ENCODE measurements around the gene AP1M1.

The AP1M1 gene

GRCh38 chr19:16184665-16185122 lies 13.0 kb upstream of the AP1M1 start:
- TF ChIP-seq CTCF (IDR thresholded peaks at IDR 0.05) = no peak
- H3K4me1 ChIP-seq = no peaks in the 10 kb centered on the region
- H3K4me3 ChIP-seq (ENCODE audit: low read depth, low read length) = peak overlapping the region; percentile 99
- H3K79me2 ChIP-seq = peaks cover 23% of the 10 kb centered on the region
- H3K9me3 ChIP-seq (ENCODE audit: control insufficient read depth, low read length) = no peaks in the 10 kb centered on the region
- peak overlapping the region; percentile 91 for H3K4me2 ChIP-seq (ENCODE audit: low read length)
- peak overlapping the region; percentile 92 for H2AFZ ChIP-seq
- no peak overlapping the region for H3K9ac ChIP-seq
- no peaks in the 10 kb centered on the region for H3K27me3 ChIP-seq (ENCODE audit: control insufficient read depth, insufficient read depth, low read length)
- H3K27ac ChIP-seq = peak overlapping the region; percentile 4
- H3K36me3 ChIP-seq (ENCODE audit: control insufficient read depth, insufficient read depth, low read length) = no peaks in the 10 kb centered on the region

GRCh38 chr19:16185123-16185767 lies 12.5 kb upstream of the AP1M1 start, which contains the start of gene FAM32A:
TSS of gene FAM32A (plus strand) at chr19:16185410. CDS start at chr19:16185443, 33 bp downstream.
- Histone ChIP-seq H3K4me2 (ENCODE audit: low read length) (peak within 1 kb of the TSS; percentile 91), H3K79me2 (peaks cover 27% of the 10 kb centered on the region), H3K36me3 (ENCODE audit: control insufficient read depth, insufficient read depth, low read length) (no peaks in the 10 kb centered on the region), H2AFZ (peak within 1 kb of the TSS; percentile 92), H3K4me1 (no peaks in the 10 kb centered on the region), H3K9ac (peak within 1 kb of the TSS; percentile 34), H3K27ac (peak within 1 kb of the TSS; percentile 63), H3K27me3 (ENCODE audit: control insufficient read depth, insufficient read depth, low read length) (no peaks in the 10 kb centered on the region), H3K4me3 (ENCODE audit: low read depth, low read length) (peak within 1 kb of the TSS; percentile 99), H3K9me3 (ENCODE audit: control insufficient read depth, low read length) (no peaks in the 10 kb centered on the region)
- TF ChIP-seq CTCF (IDR thresholded peaks at IDR 0.05) = peak; percentile 29

GRCh38 chr19:16185768-16186123 lies 12.0 kb upstream of the AP1M1 start:
- Histone ChIP-seq H2AFZ (peak overlapping the region; percentile 92), H3K27ac (peak overlapping the region; percentile 63), H3K4me2 (ENCODE audit: low read length) (peak overlapping the region; percentile 81)

GRCh38 chr19:16188521-16188920 lies 9.2 kb upstream of the AP1M1 start:
- no peak for TF ChIP-seq CTCF (IDR thresholded peaks at IDR 0.05)
- no peak overlapping the region for H3K9ac ChIP-seq
- H3K79me2 ChIP-seq = peaks cover 27% of the 10 kb centered on the region
- no peaks in the 10 kb centered on the region for H3K36me3 ChIP-seq (ENCODE audit: control insufficient read depth, insufficient read depth, low read length)
- H3K27ac ChIP-seq = no peak overlapping the region
- no peaks in the 10 kb centered on the region for H3K9me3 ChIP-seq (ENCODE audit: control insufficient read depth, low read length)
- H3K4me2 ChIP-seq (ENCODE audit: low read length) = no peak overlapping the region
- no peaks in the 10 kb centered on the region for H3K27me3 ChIP-seq (ENCODE audit: control insufficient read depth, insufficient read depth, low read length)
- no peak overlapping the region for H3K4me3 ChIP-seq (ENCODE audit: low read depth, low read length)
- H2AFZ ChIP-seq = no peak overlapping the region
- H3K4me1 ChIP-seq = no peaks in the 10 kb centered on the region

More at GRCh38 chr19:16185768-16186123, 12.0 kb upstream of the AP1M1 start:
- H3K4me3 ChIP-seq (ENCODE audit: low read depth, low read length) = peak overlapping the region; percentile 99
- peaks cover 27% of the 10 kb centered on the region for H3K79me2 ChIP-seq
- H3K27me3 ChIP-seq (ENCODE audit: control insufficient read depth, insufficient read depth, low read length) = no peaks in the 10 kb centered on the region
- no peaks in the 10 kb centered on the region for H3K9me3 ChIP-seq (ENCODE audit: control insufficient read depth, low read length)
- no peaks in the 10 kb centered on the region for H3K4me1 ChIP-seq
- TF ChIP-seq CTCF (IDR thresholded peaks at IDR 0.05) = no peak
- H3K9ac ChIP-seq = peak overlapping the region; percentile 34
- H3K36me3 ChIP-seq (ENCODE audit: control insufficient read depth, insufficient read depth, low read length) = no peaks in the 10 kb centered on the region

GRCh38 chr19:16190198-16190597 lies 7.5 kb upstream of the AP1M1 start:
- no peaks in the 10 kb centered on the region for H3K4me1 ChIP-seq

More at GRCh38 chr19:16190198-16190597, 7.5 kb upstream of the AP1M1 start:
- TF ChIP-seq CTCF (IDR thresholded peaks at IDR 0.05) = no peak
- Histone ChIP-seq H3K27me3 (ENCODE audit: control insufficient read depth, insufficient read depth, low read length) (no peaks in the 10 kb centered on the region), H2AFZ (no peak overlapping the region), H3K79me2 (peaks cover 27% of the 10 kb centered on the region), H3K36me3 (ENCODE audit: control insufficient read depth, insufficient read depth, low read length) (no peaks in the 10 kb centered on the region), H3K4me2 (ENCODE audit: low read length) (no peak overlapping the region), H3K27ac (no peak overlapping the region), H3K9ac (no peak overlapping the region), H3K4me3 (ENCODE audit: low read depth, low read length) (no peak overlapping the region), H3K9me3 (ENCODE audit: control insufficient read depth, low read length) (no peaks in the 10 kb centered on the region)

All from parathyroid adenoma (tissue), 2 donors.